DND-41 (cell line): ENCODE measurements around the gene KIF17.

Experiments used
- CTCF ChIP-seq: IDR thresholded peaks from 2 replicates; pipeline ENCODE4 v1.5.1; 2012; ENCODE audit warnings: borderline replicate concordance, low read length, moderate library complexity, mild to moderate bottlenecking; ENCODE audit not compliant: poor library complexity, severe bottlenecking; ENCODE audit errors: extremely low read depth
- EZH2 ChIP-seq: IDR thresholded peaks from 3 replicates; pipeline ENCODE4 v1.6.1; 2012; ENCODE audit warnings: borderline replicate concordance, low read depth, mild to moderate bottlenecking, moderate library complexity, low read length, inconsistent platforms; ENCODE audit not compliant: severe bottlenecking

- TF ChIP-seq CTCF (no peak), EZH2 (no peak)
Observed at GRCh38 chr1:20708891-20709290, 8.9 kb downstream of the KIF17 start.
